Heart left ventricle (tissue), 16 donors: ENCODE results near the gene PCDHB11. TPM values are rescaled to one million over a fixed set of nuclear protein-coding genes. Genes with fewer than 3 reads are reported as not detected.

Source experiments
- ATAC-seq, 4 donors: fragments of 200-7000 bp; cut with Tn5 transposase; one replicate each; pipeline ENCODE4 v1.9.1; 2020 to 2022; ENCODE audit warnings: moderate library complexity in 4 of 4, mild to moderate bottlenecking in 3 of 4, moderate number of reproducible peaks in 1 of 4
- DNase-seq, 5 donors: peaks; one replicate each; pipeline ENCODE4 v3.0.0-alpha.2; 2020
- H3K27ac ChIP-seq, 12 donors: fragments of 200-600 bp; sonication (generic) in 4 of 12; one replicate each; pipeline versions ENCODE4 v1.5.0 to v1.8.0; 2016 to 2022; ENCODE audit warnings: mild to moderate bottlenecking in 2 of 12
- H3K27me3 ChIP-seq, 9 donors: fragments of 200-600 bp; sonication (generic) in 2 of 9; one replicate each; pipeline versions ENCODE4 v1.5.1 to v1.8.0; 2016 to 2022; ENCODE audit warnings: mild to moderate bottlenecking in 3 of 9
- H3K36me3 ChIP-seq, 9 donors: fragments of 200-600 bp; sonication (generic) in 2 of 9; one replicate each; pipeline versions ENCODE4 v1.5.0 to v1.8.0; 2018 to 2022; ENCODE audit warnings: mild to moderate bottlenecking in 2 of 9
- H3K4me1 ChIP-seq, 12 donors: fragments of 200-600 bp; sonication (generic) in 4 of 12; one replicate each; pipeline versions ENCODE4 v1.5.0 to v1.8.0; 2016 to 2022; ENCODE audit warnings: mild to moderate bottlenecking in 3 of 12
- H3K4me3 ChIP-seq, 12 donors: fragments of 200-600 bp; sonication (generic) in 4 of 12; one replicate each; pipeline versions ENCODE4 v1.5.0 to v1.8.0; 2017 to 2022; ENCODE audit warnings: mild to moderate bottlenecking in 9 of 12, moderate library complexity in 4 of 12
- H3K9me3 ChIP-seq, 12 donors: fragments of 200-600 bp; sonication (generic) in 4 of 12; one replicate each; pipeline versions ENCODE4 v1.5.0 to v1.8.0; 2016 to 2022; ENCODE audit warnings: mild to moderate bottlenecking in 1 of 12
- POLR2A ChIP-seq, 2 donors: fragments of 450-650 bp; IDR thresholded peaks; one replicate each; pipeline ENCODE4 v1.6.1; 2017; ENCODE audit warnings: antibody characterized with exemption in 2 of 2, mild to moderate bottlenecking in 2 of 2, moderate library complexity in 2 of 2
- intact Hi-C, 10 donors: fragments of 100-400 bp; cut with DNase I; formaldehyde crosslinking; loops; one replicate each; pipeline versions ENCODE4 v1.11.1 to v1.14.2; 2022
- polyA plus RNA-seq, 2 donors: library from polyadenylated mRNA; stranded (reverse); fragments of 200-250 nt; gene quantifications; one replicate each; pipeline ENCODE4 v1.2.3, GENCODE V29; 2013
- total RNA-seq, 9 donors: library from RNA; depleted of rRNA in 2 of 9; stranded (reverse); fragments of >200 nt in 2 of 9; fragmentation: NEBNext Ultra II Directional in 3 of 9; extraction: Animal tissue kit (Norgen Biotek cat#: 25700) in 3 of 9; gene quantifications; one replicate each; pipeline versions ENCODE4 v1.1.0 to v1.2.4, GENCODE V29; 2016 to 2023
- TF ChIP-seq, protein P1 (sequence below), 12 donors: fragments of 200-600 bp; sonication (generic) in 4 of 12; IDR thresholded peaks; one replicate each; pipeline versions ENCODE4 v1.5.0 to v1.8.0; 2018 to 2022; ENCODE audit warnings: antibody characterized with exemption in 12 of 12, mild to moderate bottlenecking in 5 of 12
- donor health status: ischemic (EF 13 %, LVEDD 7.1; RV severe dilation, severe dysfunction).
- donor health status: healthy with polysubstance abuse.
- donor health status: DM: no; HTN: yes; CAD: no.
- donor health status: DM: no; HTN: no; CAD: no.
- donor health status: ischemic (EF 25% LVEDD 6.9; RV normal size, moderate dysfunction).
- donor health status: ischemic (EF 25% LVEDD 5.7; RV mildly dilated, moderate dysfunction).
- donor health status: healthy.
- donor health status: DM: yes; HTN: yes; CAD: no.
- donor health status: ischemic (EF 35%, LVEDD 5.7; RV mildly dilated, moderate dysfunction).
- donor health status: nonischemic (EF 11% LVEDD 7.7; RV severe dilation, severe dysfunction).
- donor health status: DM: yes; HTN: yes; CAD: no.
- donor health status: PGD.
- donor health status: ischemic (EF 29% LVEDD 5.4; RV normal size, mild dysfunction).
- donor health status: nonischemic (EF 23%, LVEDD 6.1; RV moderate dilation, normal function).

PCDHB11 gene
- total and polyA plus RNA-seq, 11 donors: 0.23 to 2.8 (median 1.1) TPM

- Histone ChIP-seq H3K4me3 (no peak overlapping the region), H3K36me3 (peaks cover 0 to 24% (median 0%) of the 10 kb centered on the region in 9 donors), H3K9me3 (peaks cover 0 to 100% (median 95%) of the 10 kb centered on the region in 12 donors), H3K27ac (no peak overlapping the region), H3K4me1 (peaks cover 0 to 2% (median 0%) of the 10 kb centered on the region in 12 donors), H3K27me3 (no peaks in the 10 kb centered on the region)
- ATAC-seq (no peak), DNase-seq (no peak)
- intact Hi-C loops: no loop called here
- TF ChIP-seq, protein P1, sequence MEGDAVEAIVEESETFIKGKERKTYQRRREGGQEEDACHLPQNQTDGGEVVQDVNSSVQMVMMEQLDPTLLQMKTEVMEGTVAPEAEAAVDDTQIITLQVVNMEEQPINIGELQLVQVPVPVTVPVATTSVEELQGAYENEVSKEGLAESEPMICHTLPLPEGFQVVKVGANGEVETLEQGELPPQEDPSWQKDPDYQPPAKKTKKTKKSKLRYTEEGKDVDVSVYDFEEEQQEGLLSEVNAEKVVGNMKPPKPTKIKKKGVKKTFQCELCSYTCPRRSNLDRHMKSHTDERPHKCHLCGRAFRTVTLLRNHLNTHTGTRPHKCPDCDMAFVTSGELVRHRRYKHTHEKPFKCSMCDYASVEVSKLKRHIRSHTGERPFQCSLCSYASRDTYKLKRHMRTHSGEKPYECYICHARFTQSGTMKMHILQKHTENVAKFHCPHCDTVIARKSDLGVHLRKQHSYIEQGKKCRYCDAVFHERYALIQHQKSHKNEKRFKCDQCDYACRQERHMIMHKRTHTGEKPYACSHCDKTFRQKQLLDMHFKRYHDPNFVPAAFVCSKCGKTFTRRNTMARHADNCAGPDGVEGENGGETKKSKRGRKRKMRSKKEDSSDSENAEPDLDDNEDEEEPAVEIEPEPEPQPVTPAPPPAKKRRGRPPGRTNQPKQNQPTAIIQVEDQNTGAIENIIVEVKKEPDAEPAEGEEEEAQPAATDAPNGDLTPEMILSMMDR (IDR thresholded peaks at IDR 0.05): no peak
- no peak for TF ChIP-seq POLR2A (IDR thresholded peaks at IDR 0.05)
Measured at GRCh38 chr5:141250576-141250975, 51.1 kb downstream of the PCDHB11 start.

Other genes with a start within 250 kb of the PCDHB11 start
Only the 30 nearest of the 37 such genes appear.
- gene PCDHB1, start 148.3 kb upstream of the PCDHB11 start, total RNA-seq: under 1 TPM in 2 of 9 donors, not detected in 7; 0.04 to 0.05 TPM
- not detected for gene PCDHB1, start 148.3 kb upstream of the PCDHB11 start, polyA plus RNA-seq
- 1 to 10 TPM in 8 of 9 donors, under 1 TPM in 1; 0.70 to 4.3 (median 2.3) TPM for gene PCDHB2, start 105.0 kb upstream of the PCDHB11 start, total RNA-seq
- under 1 TPM; 0.50 to 0.69 TPM for gene PCDHB2, start 105.0 kb upstream of the PCDHB11 start, polyA plus RNA-seq
- gene PCDHB3, start 99.2 kb upstream of the PCDHB11 start, total RNA-seq: 1 to 10 TPM in 6 of 9 donors, under 1 TPM in 3; 0.77 to 2.9 (median 1.1) TPM
- gene PCDHB3, start 99.2 kb upstream of the PCDHB11 start, polyA plus RNA-seq: under 1 TPM; 0.27 to 0.33 TPM
- 1 to 10 TPM in 8 of 9 donors, under 1 TPM in 1; 0.91 to 2.8 (median 1.6) TPM for gene PCDHB4, start 77.8 kb upstream of the PCDHB11 start, total RNA-seq
- under 1 TPM; 0.30 to 0.55 TPM for gene PCDHB4, start 77.8 kb upstream of the PCDHB11 start, polyA plus RNA-seq
- gene PCDHB5, start 64.4 kb upstream of the PCDHB11 start, total RNA-seq: 1 to 10 TPM; 1.4 to 6.4 (median 3.9) TPM
- 1 to 10 TPM in 1 of 2 donors, under 1 TPM in 1; 0.69 to 1.6 TPM for gene PCDHB5, start 64.4 kb upstream of the PCDHB11 start, polyA plus RNA-seq
- gene PCDHB6, start 49.6 kb upstream of the PCDHB11 start, total RNA-seq: 1 to 10 TPM in 1 of 9 donors, under 1 TPM in 8; 0.16 to 1.1 (median 0.44) TPM
- gene PCDHB6, start 49.6 kb upstream of the PCDHB11 start, polyA plus RNA-seq: under 1 TPM; 0.18 to 0.27 TPM
- gene PCDHB7, start 27.0 kb upstream of the PCDHB11 start, total RNA-seq: 1 to 10 TPM in 4 of 9 donors, under 1 TPM in 5; 0.52 to 1.3 (median 0.91) TPM
- under 1 TPM; 0.19 to 0.44 TPM for gene PCDHB7, start 27.0 kb upstream of the PCDHB11 start, polyA plus RNA-seq
- gene PCDHB8, start 21.8 kb upstream of the PCDHB11 start, total RNA-seq: 1 to 10 TPM in 8 of 9 donors, under 1 TPM in 1; 0.63 to 3.8 (median 1.5) TPM
- gene PCDHB8, start 21.8 kb upstream of the PCDHB11 start, polyA plus RNA-seq: under 1 TPM; 0.23 to 0.51 TPM
- gene PCDHB16, start 17.2 kb upstream of the PCDHB11 start, total RNA-seq: 1 to 10 TPM; 1.1 to 3.9 (median 2.2) TPM
- gene PCDHB16, start 17.2 kb upstream of the PCDHB11 start, polyA plus RNA-seq: under 1 TPM; 0.76 to 0.80 TPM
- 1 to 10 TPM in 4 of 9 donors, under 1 TPM in 5; 0.62 to 1.6 (median 0.99) TPM for gene PCDHB9, start 12.5 kb upstream of the PCDHB11 start, total RNA-seq
- under 1 TPM; 0.30 to 0.35 TPM for gene PCDHB9, start 12.5 kb upstream of the PCDHB11 start, polyA plus RNA-seq
- gene PCDHB10, start 7.3 kb upstream of the PCDHB11 start, total RNA-seq: 1 to 10 TPM in 4 of 9 donors, under 1 TPM in 5; 0.35 to 1.4 (median 0.91) TPM
- under 1 TPM; 0.28 to 0.34 TPM for gene PCDHB10, start 7.3 kb upstream of the PCDHB11 start, polyA plus RNA-seq
- 1 to 10 TPM in 5 of 9 donors, under 1 TPM in 4; 0.37 to 2.4 (median 1.2) TPM for gene PCDHB12, start 9.1 kb downstream of the PCDHB11 start, total RNA-seq
- under 1 TPM; 0.27 to 0.58 TPM for gene PCDHB12, start 9.1 kb downstream of the PCDHB11 start, polyA plus RNA-seq
- 1 to 10 TPM; 2.5 to 5.9 (median 3.6) TPM for gene PCDHB13, start 14.3 kb downstream of the PCDHB11 start, total RNA-seq
- 1 to 10 TPM in 1 of 2 donors, under 1 TPM in 1; 0.99 to 1.5 TPM for gene PCDHB13, start 14.3 kb downstream of the PCDHB11 start, polyA plus RNA-seq
- gene PCDHB14, start 23.7 kb downstream of the PCDHB11 start, total RNA-seq: 1 to 10 TPM; 2.6 to 6.1 (median 4.3) TPM
- 1 to 10 TPM in 1 of 2 donors, under 1 TPM in 1; 0.91 to 1.7 TPM for gene PCDHB14, start 23.7 kb downstream of the PCDHB11 start, polyA plus RNA-seq
- gene PCDHB15, start 45.8 kb downstream of the PCDHB11 start, total RNA-seq: 1 to 10 TPM; 3.7 to 7.5 (median 4.5) TPM
- 1 to 10 TPM; 1.6 to 2.8 TPM for gene PCDHB15, start 45.8 kb downstream of the PCDHB11 start, polyA plus RNA-seq
- gene SLC25A2, start 104.4 kb downstream of the PCDHB11 start, total RNA-seq: not detected
- not detected for gene SLC25A2, start 104.4 kb downstream of the PCDHB11 start, polyA plus RNA-seq
- gene TAF7, start 121.2 kb downstream of the PCDHB11 start, total RNA-seq: 100 to 1,000 TPM in 4 of 9 donors, 10 to 100 TPM in 5; 73.9 to 107 (median 99.9) TPM
- 100 to 1,000 TPM in 1 of 2 donors, 10 to 100 TPM in 1; 47.2 to 159 TPM for gene TAF7, start 121.2 kb downstream of the PCDHB11 start, polyA plus RNA-seq
- gene PCDHGA1, start 130.9 kb downstream of the PCDHB11 start, total RNA-seq: 1 to 10 TPM; 2.1 to 4.9 (median 3.5) TPM
- gene PCDHGA1, start 130.9 kb downstream of the PCDHB11 start, polyA plus RNA-seq: 1 to 10 TPM; 1.3 to 1.4 TPM
- gene PCDHGA2, start 139.1 kb downstream of the PCDHB11 start, total RNA-seq: 10 to 100 TPM in 6 of 9 donors, 1 to 10 TPM in 3; 5.8 to 15.1 (median 10.7) TPM
- gene PCDHGA2, start 139.1 kb downstream of the PCDHB11 start, polyA plus RNA-seq: 1 to 10 TPM; 2.7 to 3.6 TPM
- 10 to 100 TPM in 8 of 9 donors, 1 to 10 TPM in 1; 7.6 to 27.2 (median 14.7) TPM for gene PCDHGA3, start 144.2 kb downstream of the PCDHB11 start, total RNA-seq
- 1 to 10 TPM; 3.5 to 5.9 TPM for gene PCDHGA3, start 144.2 kb downstream of the PCDHB11 start, polyA plus RNA-seq
- gene PCDHGB1, start 150.5 kb downstream of the PCDHB11 start, total RNA-seq: 10 to 100 TPM in 4 of 9 donors, 1 to 10 TPM in 5; 4.4 to 11.9 (median 8.6) TPM
- gene PCDHGB1, start 150.5 kb downstream of the PCDHB11 start, polyA plus RNA-seq: 1 to 10 TPM in 1 of 2 donors, under 1 TPM in 1; 0.85 to 5.9 TPM
- gene PCDHGA4, start 155.4 kb downstream of the PCDHB11 start, total RNA-seq: 10 to 100 TPM in 5 of 9 donors, 1 to 10 TPM in 4; 5.1 to 13.7 (median 11.0) TPM
- 1 to 10 TPM; 2.5 to 5.1 TPM for gene PCDHGA4, start 155.4 kb downstream of the PCDHB11 start, polyA plus RNA-seq
- 10 to 100 TPM in 5 of 9 donors, 1 to 10 TPM in 4; 4.4 to 13.8 (median 10.4) TPM for gene PCDHGB2, start 160.4 kb downstream of the PCDHB11 start, total RNA-seq
- 1 to 10 TPM; 2.1 to 3.9 TPM for gene PCDHGB2, start 160.4 kb downstream of the PCDHB11 start, polyA plus RNA-seq
- gene PCDHGA5, start 164.5 kb downstream of the PCDHB11 start, total RNA-seq: 1 to 10 TPM; 2.9 to 9.6 (median 7.2) TPM
- gene PCDHGA5, start 164.5 kb downstream of the PCDHB11 start, polyA plus RNA-seq: 1 to 10 TPM; 1.5 to 4.4 TPM
- gene PCDHGB3, start 170.6 kb downstream of the PCDHB11 start, total RNA-seq: 10 to 100 TPM in 4 of 9 donors, 1 to 10 TPM in 5; 4.0 to 14.9 (median 9.8) TPM
- 1 to 10 TPM; 1.7 to 5.4 TPM for gene PCDHGB3, start 170.6 kb downstream of the PCDHB11 start, polyA plus RNA-seq
- 10 to 100 TPM in 1 of 9 donors, 1 to 10 TPM in 8; 3.6 to 10.3 (median 7.7) TPM for gene PCDHGA6, start 174.3 kb downstream of the PCDHB11 start, total RNA-seq
- 1 to 10 TPM; 2.2 to 6.7 TPM for gene PCDHGA6, start 174.3 kb downstream of the PCDHB11 start, polyA plus RNA-seq
- 10 to 100 TPM in 2 of 9 donors, 1 to 10 TPM in 7; 4.4 to 14.1 (median 7.6) TPM for gene PCDHGA7, start 183.1 kb downstream of the PCDHB11 start, total RNA-seq
- 1 to 10 TPM; 1.4 to 5.1 TPM for gene PCDHGA7, start 183.1 kb downstream of the PCDHB11 start, polyA plus RNA-seq
- 10 to 100 TPM in 2 of 9 donors, 1 to 10 TPM in 7; 4.5 to 11.9 (median 7.3) TPM for gene PCDHGB4, start 188.1 kb downstream of the PCDHB11 start, total RNA-seq
- 1 to 10 TPM; 2.0 to 3.8 TPM for gene PCDHGB4, start 188.1 kb downstream of the PCDHB11 start, polyA plus RNA-seq
- gene PCDHGA8, start 193.0 kb downstream of the PCDHB11 start, total RNA-seq: 10 to 100 TPM in 3 of 9 donors, 1 to 10 TPM in 6; 4.7 to 14.6 (median 8.1) TPM
- gene PCDHGA8, start 193.0 kb downstream of the PCDHB11 start, polyA plus RNA-seq: 1 to 10 TPM in 1 of 2 donors, under 1 TPM in 1; 0.76 to 3.8 TPM
- gene PCDHGB5, start 198.3 kb downstream of the PCDHB11 start, total RNA-seq: 10 to 100 TPM in 3 of 9 donors, 1 to 10 TPM in 6; 5.9 to 15.5 (median 9.9) TPM
- 1 to 10 TPM; 4.4 to 5.1 TPM for gene PCDHGB5, start 198.3 kb downstream of the PCDHB11 start, polyA plus RNA-seq